BLaER1 (cell line): Measurements from ENCODE around the gene IL27RA.
A peak's percentile ranks its signal among the peaks of the same experiment; 100 is the strongest.
"Not testable (repeated sequence)": the region's sequence is repeated elsewhere in the genome, so short reads cannot be mapped to it uniquely, and the experiment has no call there.

Experiments
- H3K27ac ChIP-seq: shearing (Covaris generic); formaldehyde crosslinking; 2 replicates; pipeline ENCODE4 v1.8.1; 2022
- H3K27me3 ChIP-seq: shearing (Covaris generic); formaldehyde crosslinking; 2 replicates; pipeline ENCODE4 v1.8.1; 2022
- H3K36me3 ChIP-seq: shearing (Covaris generic); formaldehyde crosslinking; 2 replicates; pipeline ENCODE4 v1.8.1; 2022
- H3K4me1 ChIP-seq: shearing (Covaris generic); formaldehyde crosslinking; 2 replicates; pipeline ENCODE4 v1.8.1; 2022
- H3K4me2 ChIP-seq: shearing (Covaris generic); formaldehyde crosslinking; 2 replicates; pipeline ENCODE4 v1.8.1; 2022
- H3K4me3 ChIP-seq: shearing (Covaris generic); formaldehyde crosslinking; 2 replicates; pipeline ENCODE4 v1.8.1; 2022
- H3K9ac ChIP-seq: shearing (Covaris generic); formaldehyde crosslinking; 2 replicates; pipeline ENCODE4 v1.8.1; 2022
- H3K9me3 ChIP-seq: shearing (Covaris generic); formaldehyde crosslinking; 2 replicates; pipeline ENCODE4 v1.8.1; 2022
- H4K20me1 ChIP-seq: shearing (Covaris generic); formaldehyde crosslinking; 2 replicates; pipeline ENCODE4 v1.8.1; 2022
- Cebpa-rat ChIP-seq: shearing (Covaris generic); IDR thresholded peaks from 2 replicates; pipeline ENCODE4 v1.8.1; 2022

Gene IL27RA

GRCh38 chr19:14006085-14006765 lies 25.3 kb upstream of the IL27RA start, which contains the start of gene RFX1:
Gene RFX1 (minus strand): TSS chr19:14006320. CDS start chr19:13993843, 12,477 bp downstream.
- peak within 1 kb of the TSS; percentile 97 for H3K4me2 ChIP-seq
- H3K36me3 ChIP-seq, result no peaks in the 10 kb centered on the region

GRCh38 chr19:14006766-14007562 lies 24.6 kb upstream of the IL27RA start:
- Histone ChIP-seq H3K9ac (peak overlapping the region; percentile 94), H3K36me3 (no peaks in the 10 kb centered on the region), H3K27me3 (no peaks in the 10 kb centered on the region), H3K4me3 (peak overlapping the region; percentile 88), H3K4me1 (peaks cover 53% of the 10 kb centered on the region), H3K27ac (peak overlapping the region; percentile 94), H3K4me2 (peak overlapping the region; percentile 97), H4K20me1 (no peaks in the 10 kb centered on the region), H3K9me3 (no peaks in the 10 kb centered on the region)
- no peak for TF ChIP-seq Cebpa-rat

More at GRCh38 chr19:14006085-14006765, 25.3 kb upstream of the IL27RA start, which contains the start of gene RFX1:
- TF ChIP-seq Cebpa-rat, result no peak
- Histone ChIP-seq H3K9ac (peak within 1 kb of the TSS; percentile 94), H4K20me1 (no peaks in the 10 kb centered on the region), H3K9me3 (no peaks in the 10 kb centered on the region), H3K27me3 (no peaks in the 10 kb centered on the region), H3K4me1 (peaks cover 60% of the 10 kb centered on the region), H3K4me3 (peak within 1 kb of the TSS; percentile 88), H3K27ac (peak within 1 kb of the TSS; percentile 94)

GRCh38 chr19:14012378-14012915 lies 19.1 kb upstream of the IL27RA start:
- H3K9ac ChIP-seq, result no peak overlapping the region
- H3K4me1 ChIP-seq, result peaks cover 38% of the 10 kb centered on the region
- no peaks in the 10 kb centered on the region for H4K20me1 ChIP-seq
- no peak overlapping the region for H3K4me3 ChIP-seq
- no peak overlapping the region for H3K4me2 ChIP-seq
- H3K36me3 ChIP-seq, result no peaks in the 10 kb centered on the region
- H3K27me3 ChIP-seq, result no peaks in the 10 kb centered on the region
- TF ChIP-seq Cebpa-rat, result no peak
- no peaks in the 10 kb centered on the region for H3K9me3 ChIP-seq
- H3K27ac ChIP-seq, result no peak overlapping the region

GRCh38 chr19:14015524-14016035 lies 16.0 kb upstream of the IL27RA start:
- no peak for TF ChIP-seq Cebpa-rat
- Histone ChIP-seq H3K9me3 (no peaks in the 10 kb centered on the region), H3K4me3 (no peak overlapping the region), H3K4me2 (peak overlapping the region; percentile 78), H3K27me3 (no peaks in the 10 kb centered on the region), H3K27ac (peak overlapping the region; percentile 27; the same call in 1 of the 2 replicates), H3K9ac (no peak overlapping the region), H3K4me1 (peaks cover 45% of the 10 kb centered on the region), H4K20me1 (no peaks in the 10 kb centered on the region), H3K36me3 (no peaks in the 10 kb centered on the region)

GRCh38 chr19:14019100-14019499 lies 12.5 kb upstream of the IL27RA start:
- Histone ChIP-seq H3K27ac (no peak overlapping the region), H3K4me1 (peaks cover 58% of the 10 kb centered on the region), H3K36me3 (no peaks in the 10 kb centered on the region), H3K27me3 (no peaks in the 10 kb centered on the region), H3K4me3 (no peak overlapping the region), H4K20me1 (no peaks in the 10 kb centered on the region), H3K9me3 (no peaks in the 10 kb centered on the region), H3K9ac (no peak overlapping the region), H3K4me2 (peak overlapping the region; percentile 64)
- TF ChIP-seq Cebpa-rat, result no peak

GRCh38 chr19:14019739-14020138 lies 11.8 kb upstream of the IL27RA start:
- not testable (repeated sequence) for H4K20me1 ChIP-seq, H3K36me3 ChIP-seq, H3K9me3 ChIP-seq, H3K27ac ChIP-seq, H3K4me2 ChIP-seq, H3K27me3 ChIP-seq, H3K4me3 ChIP-seq, H3K9ac ChIP-seq
- H3K4me1 ChIP-seq, result peaks cover 51% of the 10 kb centered on the region

- no peak overlapping the region for H3K4me3 ChIP-seq
- no peak overlapping the region for H3K4me2 ChIP-seq
- H3K4me1 ChIP-seq, result peaks cover 39% of the 10 kb centered on the region
- H3K9ac ChIP-seq, result no peak overlapping the region
- H3K36me3 ChIP-seq, result no peaks in the 10 kb centered on the region
- H3K9me3 ChIP-seq, result no peaks in the 10 kb centered on the region
- no peak for TF ChIP-seq Cebpa-rat
- no peaks in the 10 kb centered on the region for H4K20me1 ChIP-seq
- no peak overlapping the region for H3K27ac ChIP-seq
- no peaks in the 10 kb centered on the region for H3K27me3 ChIP-seq
Observed at GRCh38 chr19:14021474-14021873, 10.1 kb upstream of the IL27RA start.

- no peaks in the 10 kb centered on the region for H3K9me3 ChIP-seq
- H3K9ac ChIP-seq, result no peak overlapping the region
- H3K4me3 ChIP-seq, result no peak overlapping the region
- no peak for TF ChIP-seq Cebpa-rat
- no peaks in the 10 kb centered on the region for H3K36me3 ChIP-seq
- H3K4me1 ChIP-seq, result peaks cover 34% of the 10 kb centered on the region
- H3K4me2 ChIP-seq, result no peak overlapping the region
- H3K27me3 ChIP-seq, result no peaks in the 10 kb centered on the region
- no peak overlapping the region for H3K27ac ChIP-seq
- no peaks in the 10 kb centered on the region for H4K20me1 ChIP-seq
Observed at GRCh38 chr19:14022469-14022868, 9.1 kb upstream of the IL27RA start.

GRCh38 chr19:14023404-14024235 lies 7.9 kb upstream of the IL27RA start:
- no peak overlapping the region for H3K9ac ChIP-seq

GRCh38 chr19:14026652-14027192 lies 4.8 kb upstream of the IL27RA start:
- not testable (repeated sequence) for H3K27me3 ChIP-seq, H3K4me2 ChIP-seq, H3K27ac ChIP-seq, H3K4me3 ChIP-seq, H3K9ac ChIP-seq, H4K20me1 ChIP-seq, H3K36me3 ChIP-seq, H3K9me3 ChIP-seq
- H3K4me1 ChIP-seq, result peaks cover 33% of the 10 kb centered on the region

More at GRCh38 chr19:14023404-14024235, 7.9 kb upstream of the IL27RA start:
- Histone ChIP-seq H3K36me3 (no peaks in the 10 kb centered on the region), H3K27me3 (no peaks in the 10 kb centered on the region), H3K9me3 (no peaks in the 10 kb centered on the region), H3K4me2 (peak overlapping the region; percentile 14; the same call in 1 of the 2 replicates), H3K27ac (0 out of 2 replicates have a peak overlapping the region, but pooled peaks have one; percentile 31), H3K4me3 (no peak overlapping the region), H3K4me1 (peaks cover 31% of the 10 kb centered on the region), H4K20me1 (no peaks in the 10 kb centered on the region)
- TF ChIP-seq Cebpa-rat, result no peak
